Measurements from ENCODE around the gene SNX14. TPM values are rescaled to one million over a fixed set of nuclear protein-coding genes. Genes with fewer than 3 reads are reported as not detected.
A peak's percentile ranks its signal among the peaks of the same experiment; 100 is the strongest.

Gene SNX14
- total RNA-seq, 1 donor from 2014 or later: 64.8 TPM

GRCh38 chr6:85476532-85476931, 117.1 kb downstream of the SNX14 start:
- no peak for TF ChIP-seq CTCF (IDR thresholded peaks at IDR 0.05)
- no peak for TF ChIP-seq POLR2A (IDR thresholded peaks at IDR 0.05)
- TF ChIP-seq POLR2AphosphoS5 (IDR thresholded peaks at IDR 0.05; ENCODE audit: insufficient read depth in 1 of 2, low read depth in 1 of 2): no peak
- Histone ChIP-seq H3K27me3 (no peaks in the 10 kb centered on the region), H3K9me3 (no peaks in the 10 kb centered on the region), H3K4me3 (no peak overlapping the region), H3K36me3 (peaks cover 0 to 13% of the 10 kb centered on the region in 2 donors), H3K4me1 (no peaks in the 10 kb centered on the region), H3K27ac (no peak overlapping the region)
- intact Hi-C loops (cut with DNase I): loop anchor here (2.0 kb wide), 1 partner anchor 64 kb away; no protein-coding TSS in a partner anchor
- DNase-seq (ENCODE audit: extremely low spot score in 2 of 2): peak in 1 of 2 donors; percentile 13

GRCh38 chr6:85473748-85474147, 119.9 kb downstream of the SNX14 start:
- H3K4me3 ChIP-seq: no peak overlapping the region
- no peaks in the 10 kb centered on the region for H3K9me3 ChIP-seq
- peak in 1 of 2 donors; percentile 18 for DNase-seq (ENCODE audit: extremely low spot score in 2 of 2)
- TF ChIP-seq POLR2AphosphoS5 (IDR thresholded peaks at IDR 0.05; ENCODE audit: insufficient read depth in 1 of 2, low read depth in 1 of 2) (no peak), POLR2A (IDR thresholded peaks at IDR 0.05) (no peak), CTCF (IDR thresholded peaks at IDR 0.05) (no peak)
- no peaks in the 10 kb centered on the region for H3K4me1 ChIP-seq
- H3K36me3 ChIP-seq: peaks cover 0 to 13% of the 10 kb centered on the region in 2 donors
- no peak overlapping the region for H3K27ac ChIP-seq
- intact Hi-C loops (cut with DNase I): no loop called here
- no peaks in the 10 kb centered on the region for H3K27me3 ChIP-seq

GRCh38 chr6:85472744-85473143, 120.9 kb downstream of the SNX14 start:
- Histone ChIP-seq H3K36me3 (peaks cover 0 to 13% of the 10 kb centered on the region in 2 donors), H3K27ac (no peak overlapping the region), H3K27me3 (no peaks in the 10 kb centered on the region), H3K9me3 (no peaks in the 10 kb centered on the region), H3K4me1 (no peaks in the 10 kb centered on the region), H3K4me3 (no peak overlapping the region)
- intact Hi-C loops (cut with DNase I): no loop called here
- DNase-seq (ENCODE audit: extremely low spot score in 2 of 2): peak in 1 of 2 donors; percentile 18
- TF ChIP-seq POLR2AphosphoS5 (IDR thresholded peaks at IDR 0.05; ENCODE audit: insufficient read depth in 1 of 2, low read depth in 1 of 2) (no peak), POLR2A (IDR thresholded peaks at IDR 0.05) (no peak), CTCF (IDR thresholded peaks at IDR 0.05) (no peak)

- H3K27ac ChIP-seq: no peak overlapping the region
- peaks cover 0 to 7% of the 10 kb centered on the region in 2 donors for H3K36me3 ChIP-seq
- intact Hi-C loops (cut with DNase I): no loop called here
- H3K4me1 ChIP-seq: peaks cover 3% of the 10 kb centered on the region
- H3K4me3 ChIP-seq: no peak overlapping the region
- DNase-seq (ENCODE audit: extremely low spot score in 2 of 2): no peak
- no peak for TF ChIP-seq POLR2A (IDR thresholded peaks at IDR 0.05)
- TF ChIP-seq CTCF (IDR thresholded peaks at IDR 0.05): no peak
- no peak for TF ChIP-seq POLR2AphosphoS5 (IDR thresholded peaks at IDR 0.05; ENCODE audit: insufficient read depth in 1 of 2, low read depth in 1 of 2)
- no peaks in the 10 kb centered on the region for H3K9me3 ChIP-seq
- no peaks in the 10 kb centered on the region for H3K27me3 ChIP-seq
These were observed 123.6 kb downstream of the SNX14 start for GRCh38 chr6:85470023-85470410.

GRCh38 chr6:85469276-85470022, 124.2 kb downstream of the SNX14 start:
- no peak for TF ChIP-seq CTCF (IDR thresholded peaks at IDR 0.05)
- TF ChIP-seq POLR2A (IDR thresholded peaks at IDR 0.05): no peak
- Histone ChIP-seq H3K4me3 (no peak overlapping the region), H3K36me3 (peaks cover 0 to 7% of the 10 kb centered on the region in 2 donors), H3K9me3 (no peaks in the 10 kb centered on the region), H3K27ac (no peak overlapping the region), H3K27me3 (no peaks in the 10 kb centered on the region), H3K4me1 (peaks cover 9% of the 10 kb centered on the region)
- intact Hi-C loops (cut with DNase I): loop anchor here (10.0 kb wide), 1 partner anchor 705 kb away; the partner anchor contains the start of gene TBX18
- DNase-seq (ENCODE audit: extremely low spot score in 2 of 2): no peak
